GM10266 (cell line): ENCODE measurements around the gene PIGM.

Source experiments
- DNase-seq: peaks from one replicate; pipeline ENCODE4 v3.0.0; 2012; ENCODE audit errors: extremely low spot score
- TF ChIP-seq, protein P1 (sequence below): IDR thresholded peaks from 2 replicates; pipeline ENCODE4 v1.5.1; 2012; ENCODE audit warnings: mild to moderate bottlenecking, low read depth; ENCODE audit not compliant: control insufficient read depth, insufficient read depth; ENCODE audit errors: missing control alignments

Gene PIGM

GRCh38 chr1:160032165-160032820 lies 503 bp upstream of the PIGM start:
- DNase-seq = no peak
- TF ChIP-seq, protein P1, sequence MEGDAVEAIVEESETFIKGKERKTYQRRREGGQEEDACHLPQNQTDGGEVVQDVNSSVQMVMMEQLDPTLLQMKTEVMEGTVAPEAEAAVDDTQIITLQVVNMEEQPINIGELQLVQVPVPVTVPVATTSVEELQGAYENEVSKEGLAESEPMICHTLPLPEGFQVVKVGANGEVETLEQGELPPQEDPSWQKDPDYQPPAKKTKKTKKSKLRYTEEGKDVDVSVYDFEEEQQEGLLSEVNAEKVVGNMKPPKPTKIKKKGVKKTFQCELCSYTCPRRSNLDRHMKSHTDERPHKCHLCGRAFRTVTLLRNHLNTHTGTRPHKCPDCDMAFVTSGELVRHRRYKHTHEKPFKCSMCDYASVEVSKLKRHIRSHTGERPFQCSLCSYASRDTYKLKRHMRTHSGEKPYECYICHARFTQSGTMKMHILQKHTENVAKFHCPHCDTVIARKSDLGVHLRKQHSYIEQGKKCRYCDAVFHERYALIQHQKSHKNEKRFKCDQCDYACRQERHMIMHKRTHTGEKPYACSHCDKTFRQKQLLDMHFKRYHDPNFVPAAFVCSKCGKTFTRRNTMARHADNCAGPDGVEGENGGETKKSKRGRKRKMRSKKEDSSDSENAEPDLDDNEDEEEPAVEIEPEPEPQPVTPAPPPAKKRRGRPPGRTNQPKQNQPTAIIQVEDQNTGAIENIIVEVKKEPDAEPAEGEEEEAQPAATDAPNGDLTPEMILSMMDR = no peak

GRCh38 chr1:160030657-160031364 lies 979 bp downstream of the PIGM start:
- no peak for DNase-seq
- TF ChIP-seq, protein P1 = no peak

DNA sequence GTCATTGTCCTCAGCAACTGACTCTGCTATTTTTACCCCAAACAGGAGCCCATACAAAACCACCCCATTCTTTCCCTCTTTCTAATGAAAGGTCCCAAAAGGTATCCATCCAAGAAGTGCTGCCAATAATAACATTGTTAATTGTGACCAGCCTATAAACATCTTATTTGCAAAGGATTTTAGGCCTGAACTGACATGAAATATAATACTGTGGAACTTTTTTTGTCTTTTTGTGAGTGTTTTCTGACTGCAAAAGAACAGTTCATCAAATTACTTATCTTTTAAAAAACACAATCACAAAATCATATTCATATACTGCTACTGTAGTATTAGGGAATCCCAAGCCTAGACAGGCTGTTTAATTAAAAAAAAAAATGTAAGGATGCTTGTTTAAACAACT lies 3.4 kb downstream of the PIGM start:
- TF ChIP-seq, protein P1 = no peak
- DNase-seq = no peak

DNA sequence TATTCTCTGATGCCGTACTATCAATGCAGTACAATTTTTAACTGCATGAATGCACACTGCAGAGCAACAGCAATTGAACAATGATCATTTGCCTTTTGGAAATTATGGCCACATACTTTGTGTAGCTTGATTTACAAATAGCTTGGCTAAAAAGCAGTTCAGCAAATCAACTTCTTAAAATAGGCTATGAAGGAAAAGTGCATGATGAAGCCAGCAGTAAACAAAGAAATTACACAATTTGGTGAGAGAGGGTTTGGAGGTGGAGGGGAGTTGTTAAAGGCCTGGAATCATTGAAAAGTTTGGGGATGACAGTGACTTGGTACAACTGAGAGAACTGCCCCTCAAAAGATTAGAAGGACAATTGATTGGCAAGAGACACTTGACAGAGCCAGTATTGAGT lies 6.5 kb downstream of the PIGM start:
- TF ChIP-seq, protein P1 = no peak
- no peak for DNase-seq

DNA sequence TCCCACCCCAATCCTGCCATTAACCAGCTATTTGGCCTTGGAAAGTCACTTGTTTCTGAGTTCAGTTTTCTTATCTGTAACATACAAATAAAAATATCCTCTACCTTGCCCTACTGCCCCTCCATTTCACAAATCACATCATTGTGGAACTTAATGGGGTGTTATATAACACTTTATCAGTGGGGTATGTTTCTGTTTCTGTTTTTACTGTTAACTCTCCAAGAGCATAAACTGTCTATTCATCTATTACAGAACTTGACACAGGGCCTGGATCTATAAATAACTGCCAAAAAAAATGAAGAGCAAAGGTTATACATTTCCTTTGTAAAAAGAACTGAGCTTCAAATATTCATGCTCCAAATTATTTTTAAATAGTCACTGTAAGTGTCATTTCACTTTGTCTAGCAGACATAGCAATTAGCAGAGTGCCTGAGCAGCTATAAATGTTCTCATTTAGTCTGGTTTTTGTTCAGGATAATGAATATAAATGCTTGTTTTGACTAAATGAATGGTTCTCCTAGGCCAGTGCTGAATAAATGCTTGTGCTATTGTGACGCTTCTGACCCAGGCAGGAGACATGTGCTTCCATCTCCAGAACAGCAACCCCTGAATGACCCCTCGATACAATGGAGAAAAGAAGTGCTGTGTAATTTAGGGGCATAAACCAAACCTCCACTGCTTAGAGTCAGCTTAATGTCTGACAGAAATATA lies 7.4 kb downstream of the PIGM start:
- DNase-seq = no peak
- TF ChIP-seq, protein P1 = no peak

DNA sequence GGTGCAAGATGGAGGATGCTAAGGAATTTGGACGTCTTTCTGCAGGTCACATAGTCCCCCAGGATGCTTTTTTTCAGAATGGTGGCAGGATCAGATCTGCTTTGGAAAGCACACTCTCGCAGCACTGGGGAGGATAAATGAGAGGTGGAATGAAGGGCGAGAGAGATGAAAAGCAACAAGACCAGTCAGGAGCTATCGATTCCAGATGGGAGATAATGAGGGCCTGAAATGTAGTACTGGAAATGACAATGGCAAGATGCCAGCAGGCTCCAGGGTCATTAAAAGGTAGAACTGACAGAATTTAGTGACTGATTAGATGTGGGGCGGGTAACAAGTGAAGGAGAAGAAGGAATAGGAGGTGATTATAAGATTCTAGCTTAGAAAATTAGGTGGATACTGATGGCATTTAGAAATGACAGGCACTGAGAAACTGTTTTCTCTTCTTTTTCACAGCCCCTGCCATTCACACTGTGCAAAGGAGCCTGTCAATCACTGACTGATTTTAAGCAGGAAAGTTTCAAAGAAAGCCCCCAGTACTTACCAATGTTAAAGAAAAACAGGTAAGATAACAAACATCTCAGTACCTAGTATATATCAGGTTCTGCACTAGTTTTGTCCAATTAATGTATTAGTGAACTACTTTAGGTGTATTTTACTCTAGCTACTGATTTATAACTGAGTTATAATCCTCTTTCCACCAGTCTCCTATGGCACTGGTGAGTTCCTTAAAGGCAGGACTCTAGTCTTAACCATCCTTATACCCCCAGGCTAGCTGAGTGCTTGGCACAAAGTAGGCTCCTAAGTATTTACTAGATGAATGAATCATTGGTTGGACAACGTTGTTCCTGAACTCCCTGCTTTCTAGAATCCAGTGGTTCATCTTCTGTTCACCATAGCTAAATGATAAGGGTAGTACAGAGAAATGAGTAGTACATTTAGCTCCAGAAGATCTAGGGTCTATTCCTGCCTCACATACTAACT lies 9.2 kb downstream of the PIGM start:
- TF ChIP-seq, protein P1 = no peak
- DNase-seq = no peak
